Stimulated activated memory B cell treated with anti-CD40 and anti-IgM and Interleukin-4, amounts not matched to agents 10 μg/mL and 1 μg/mL and 100 μg/mL, for 72 hours (primary cell): ENCODE results near the gene FARP2.
"Not testable (repeated sequence)": the region's sequence is repeated elsewhere in the genome, so short reads cannot be mapped to it uniquely, and the experiment has no call there.

Experiments
- ATAC-seq: fragments of 150-1000 bp; cut with Tn5 transposase; 2 replicates; pipeline ENCODE4 v1.10.0; 2021
- H3K27ac Mint-ChIP-seq: one replicate; pipeline ENCODE4 v1.8.0; 2022; ENCODE audit warnings: mild to moderate bottlenecking, mixed read lengths
- H3K27me3 Mint-ChIP-seq: one replicate; pipeline ENCODE4 v1.8.0; 2022; ENCODE audit warnings: mixed read lengths
- H3K36me3 Mint-ChIP-seq: one replicate; pipeline ENCODE4 v1.8.0; 2022; ENCODE audit warnings: mixed read lengths
- H3K4me1 Mint-ChIP-seq: one replicate; pipeline ENCODE4 v1.8.0; 2022; ENCODE audit warnings: mixed read lengths
- H3K4me3 Mint-ChIP-seq: one replicate; pipeline ENCODE4 v1.8.0; 2022; ENCODE audit warnings: mild to moderate bottlenecking, moderate library complexity, mixed read lengths
- H3K9me3 Mint-ChIP-seq: one replicate; pipeline ENCODE4 v1.8.0; 2022; ENCODE audit warnings: mixed read lengths

FARP2 gene

DNA sequence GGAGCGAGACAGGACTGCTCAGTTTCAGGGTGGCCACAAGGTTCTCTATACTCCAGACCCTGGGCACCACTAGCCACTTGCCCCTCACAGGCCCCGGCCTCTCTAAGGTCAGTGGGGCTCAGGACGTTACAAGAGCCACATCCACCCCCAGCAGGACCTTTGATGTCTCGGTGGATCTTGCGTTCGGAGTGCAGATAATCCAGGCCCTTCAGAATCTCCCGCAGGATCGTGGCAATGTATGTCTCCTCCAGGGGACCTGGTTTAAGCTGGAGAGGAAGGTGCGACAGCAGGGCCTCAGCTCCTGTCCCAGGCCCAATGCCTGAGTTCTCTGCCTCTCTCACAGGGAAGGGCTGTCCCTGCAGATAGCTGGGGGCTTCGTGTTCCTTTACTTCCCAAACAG is 143.9 kb downstream of the FARP2 start:
- Mint-ChIP-seq H3K27me3 (no peaks in the 10 kb centered on the region), H3K4me3 (no peak overlapping the region), H3K27ac (no peak overlapping the region), H3K4me1 (peaks cover 6% of the 10 kb centered on the region), H3K36me3 (peaks cover 49% of the 10 kb centered on the region), H3K9me3 (no peaks in the 10 kb centered on the region)
- no peak for ATAC-seq

GRCh38 chr2:241500431-241500975 is 144.4 kb downstream of the FARP2 start:
- H3K4me3 Mint-ChIP-seq: no peak overlapping the region
- H3K27ac Mint-ChIP-seq: no peak overlapping the region
- H3K27me3 Mint-ChIP-seq: no peaks in the 10 kb centered on the region
- no peak for ATAC-seq
- H3K9me3 Mint-ChIP-seq: no peaks in the 10 kb centered on the region
- H3K36me3 Mint-ChIP-seq: peaks cover 45% of the 10 kb centered on the region
- H3K4me1 Mint-ChIP-seq: peaks cover 11% of the 10 kb centered on the region

DNA sequence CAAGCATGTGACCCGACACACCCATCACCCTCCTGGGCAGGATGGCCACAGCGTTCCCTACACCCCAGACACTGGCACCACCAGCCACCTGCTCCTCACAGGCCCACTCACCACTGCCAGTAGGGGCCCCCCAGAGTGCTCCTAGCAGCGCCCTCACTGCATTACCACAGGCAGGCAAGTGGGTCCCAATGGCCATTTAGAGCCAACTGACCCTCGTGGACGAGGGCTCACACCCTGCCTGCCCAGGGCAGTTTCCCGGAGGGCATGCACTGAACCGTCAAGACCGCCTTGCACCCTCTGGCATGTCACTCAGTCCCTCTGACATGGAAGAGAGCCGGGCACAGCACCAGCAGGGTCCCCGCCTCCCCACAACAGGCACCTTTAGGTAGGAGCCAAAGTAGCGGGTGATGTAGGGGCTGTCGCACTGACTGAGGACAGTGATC is 145.0 kb downstream of the FARP2 start:
- no peaks in the 10 kb centered on the region for H3K9me3 Mint-ChIP-seq
- H3K27ac Mint-ChIP-seq: no peak overlapping the region
- no peak overlapping the region for H3K4me3 Mint-ChIP-seq
- peaks cover 45% of the 10 kb centered on the region for H3K36me3 Mint-ChIP-seq
- H3K4me1 Mint-ChIP-seq: peaks cover 14% of the 10 kb centered on the region
- no peaks in the 10 kb centered on the region for H3K27me3 Mint-ChIP-seq
- no peak for ATAC-seq

GRCh38 chr2:241501551-241501950 is 145.5 kb downstream of the FARP2 start:
- no peak for ATAC-seq
- Mint-ChIP-seq H3K9me3 (no peaks in the 10 kb centered on the region), H3K4me3 (no peak overlapping the region), H3K4me1 (peaks cover 18% of the 10 kb centered on the region), H3K27ac (no peak overlapping the region), H3K27me3 (no peaks in the 10 kb centered on the region), H3K36me3 (peaks cover 40% of the 10 kb centered on the region)

DNA sequence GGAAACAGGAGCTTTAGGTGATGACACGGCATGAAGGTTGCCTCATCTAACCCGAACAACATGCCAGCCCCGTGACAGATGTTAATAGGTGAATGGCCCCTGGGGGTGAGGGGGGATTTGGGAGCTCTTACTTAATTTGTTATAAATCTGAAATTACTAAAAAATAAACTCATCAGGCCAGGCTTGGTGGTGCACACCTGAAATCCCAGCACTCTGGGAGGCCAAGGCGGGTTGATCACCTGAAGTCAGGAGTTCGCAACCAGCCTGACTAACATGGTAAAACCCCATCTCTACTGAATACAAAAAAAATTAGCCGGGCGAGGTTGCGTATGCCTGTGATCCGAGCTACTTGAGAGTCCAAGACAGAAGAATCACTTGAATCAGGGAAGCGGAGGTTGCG is 146.2 kb downstream of the FARP2 start:
- no peaks in the 10 kb centered on the region for H3K27me3 Mint-ChIP-seq
- H3K27ac Mint-ChIP-seq: no peak overlapping the region
- H3K4me1 Mint-ChIP-seq: peaks cover 26% of the 10 kb centered on the region
- H3K9me3 Mint-ChIP-seq: no peaks in the 10 kb centered on the region
- H3K36me3 Mint-ChIP-seq: peaks cover 36% of the 10 kb centered on the region
- H3K4me3 Mint-ChIP-seq: no peak overlapping the region
- no peak for ATAC-seq

- Mint-ChIP-seq H3K27ac (no peak overlapping the region), H3K9me3 (no peaks in the 10 kb centered on the region), H3K27me3 (no peaks in the 10 kb centered on the region), H3K4me1 (peaks cover 32% of the 10 kb centered on the region), H3K4me3 (no peak overlapping the region), H3K36me3 (peaks cover 25% of the 10 kb centered on the region)
- ATAC-seq: no peak
Measured at GRCh38 chr2:241503776-241504392, 147.8 kb downstream of the FARP2 start.

DNA sequence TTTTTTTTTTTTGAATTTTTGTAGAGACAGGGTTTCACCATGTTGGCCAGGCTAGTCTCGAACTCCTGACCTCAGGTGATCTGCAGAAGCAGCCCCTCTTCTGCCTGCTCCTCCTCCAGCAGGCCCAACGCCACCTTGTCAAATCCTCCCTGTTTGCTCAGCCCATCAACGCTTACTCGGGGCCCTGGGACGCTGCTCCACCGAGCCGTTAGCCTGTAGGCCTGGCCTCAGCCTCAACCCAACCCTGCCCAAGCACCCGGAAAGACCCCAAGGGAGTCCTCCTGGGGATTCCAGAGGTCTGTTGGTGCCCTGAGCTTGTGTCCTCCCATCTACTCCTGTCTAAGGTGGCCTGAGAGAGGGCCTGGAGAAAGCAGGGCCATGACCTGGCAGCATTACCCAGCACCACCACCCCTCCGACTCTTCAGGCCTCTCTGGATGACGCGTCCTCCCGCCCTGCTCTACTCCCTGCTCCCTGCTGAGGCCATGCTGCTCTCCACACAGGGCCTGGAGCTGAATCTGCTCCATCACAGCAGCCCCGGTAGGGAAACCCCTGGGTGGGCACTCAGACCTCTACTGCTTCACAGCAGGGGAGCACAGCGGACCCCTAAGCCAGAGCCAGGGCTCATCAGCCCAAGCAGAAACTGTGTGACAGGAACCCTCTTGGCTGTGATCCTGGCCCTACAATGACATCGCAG is 149.1 kb downstream of the FARP2 start:
- H3K27me3 Mint-ChIP-seq: no peaks in the 10 kb centered on the region
- H3K36me3 Mint-ChIP-seq: peaks cover 15% of the 10 kb centered on the region
- peaks cover 41% of the 10 kb centered on the region for H3K4me1 Mint-ChIP-seq
- no peak overlapping the region for H3K4me3 Mint-ChIP-seq
- no peak for ATAC-seq
- H3K27ac Mint-ChIP-seq: peak overlapping the region; percentile 3
- H3K9me3 Mint-ChIP-seq: no peaks in the 10 kb centered on the region

DNA sequence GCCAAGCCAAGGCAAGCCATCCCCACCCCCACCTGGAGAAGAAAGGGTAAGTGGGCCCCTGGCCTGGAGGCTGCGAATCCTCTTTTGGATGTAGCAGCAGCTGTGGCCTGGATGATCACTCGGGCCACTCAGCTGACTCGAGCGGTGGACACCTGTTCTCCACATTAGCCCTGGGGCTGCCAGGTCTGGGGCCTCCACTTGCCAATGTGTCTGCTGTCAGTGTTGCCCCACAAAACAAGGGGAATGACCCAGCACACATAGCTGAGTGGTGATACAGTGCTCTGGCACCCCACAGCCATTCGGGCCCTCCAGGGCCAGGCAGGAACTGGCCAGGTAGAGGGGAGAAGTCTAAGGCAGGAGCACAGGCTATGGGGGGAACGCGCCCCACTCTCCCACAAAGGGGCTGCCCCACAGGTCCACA is 149.7 kb downstream of the FARP2 start:
- H3K4me1 Mint-ChIP-seq: peaks cover 41% of the 10 kb centered on the region
- H3K4me3 Mint-ChIP-seq: no peak overlapping the region
- no peak for ATAC-seq
- H3K27ac Mint-ChIP-seq: peak overlapping the region; percentile 3
- peaks cover 10% of the 10 kb centered on the region for H3K36me3 Mint-ChIP-seq
- H3K27me3 Mint-ChIP-seq: no peaks in the 10 kb centered on the region
- no peaks in the 10 kb centered on the region for H3K9me3 Mint-ChIP-seq

- not testable (repeated sequence) for H3K9me3 Mint-ChIP-seq, ATAC-seq, H3K27ac Mint-ChIP-seq, H3K4me3 Mint-ChIP-seq, H3K27me3 Mint-ChIP-seq, H3K36me3 Mint-ChIP-seq
- peaks cover 45% of the 10 kb centered on the region for H3K4me1 Mint-ChIP-seq
Measured at GRCh38 chr2:241506317-241506716, 150.2 kb downstream of the FARP2 start.

GRCh38 chr2:241506793-241507429 is 150.8 kb downstream of the FARP2 start:
- no peak overlapping the region for H3K27ac Mint-ChIP-seq
- peaks cover 47% of the 10 kb centered on the region for H3K4me1 Mint-ChIP-seq
- peak overlapping the region; percentile 87 for H3K4me3 Mint-ChIP-seq
- no peaks in the 10 kb centered on the region for H3K27me3 Mint-ChIP-seq
- no peaks in the 10 kb centered on the region for H3K9me3 Mint-ChIP-seq
- H3K36me3 Mint-ChIP-seq: no peaks in the 10 kb centered on the region
- no peak for ATAC-seq

DNA sequence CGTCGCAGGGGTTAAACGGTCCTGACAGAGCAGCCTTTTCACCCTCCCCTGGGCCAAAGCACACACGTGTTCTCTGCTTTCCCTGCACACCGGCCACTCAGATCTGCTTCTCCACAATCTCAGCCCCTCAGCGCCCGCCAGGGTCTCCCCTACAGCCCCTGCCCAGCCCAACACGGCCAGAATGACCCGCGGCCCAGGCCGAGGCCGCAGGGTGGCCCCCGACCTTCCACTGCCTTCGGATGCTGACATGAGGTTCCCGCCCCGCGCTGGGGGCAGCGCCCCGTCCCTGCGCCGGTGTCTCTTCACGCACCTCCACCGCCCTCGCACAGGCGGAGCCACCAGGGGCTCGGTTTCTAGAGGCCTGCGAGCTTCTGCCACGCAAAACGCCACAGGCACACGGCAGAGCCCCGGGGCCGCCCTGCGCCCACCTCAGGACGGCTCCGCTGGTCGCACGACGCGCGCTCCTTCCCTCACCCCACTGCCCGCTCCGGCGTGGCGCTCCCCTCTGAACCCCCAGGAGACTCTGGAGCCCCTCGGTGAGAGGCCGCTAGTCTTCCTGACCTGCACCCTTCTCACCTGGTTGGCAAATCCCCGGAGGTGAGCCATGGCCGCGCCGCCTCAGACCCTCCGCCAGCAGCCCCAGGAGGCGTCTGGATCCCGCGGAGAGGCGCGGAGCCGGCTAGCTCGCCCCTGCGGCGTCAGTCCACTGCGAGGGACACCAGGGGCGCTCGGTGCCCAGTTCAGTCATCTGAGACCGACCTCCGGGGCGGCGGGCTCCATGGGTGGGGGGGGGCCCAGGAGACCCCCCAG is 151.6 kb downstream of the FARP2 start:
- ATAC-seq: peak; percentile 0
- Mint-ChIP-seq H3K4me1 (peaks cover 47% of the 10 kb centered on the region), H3K4me3 (peak overlapping the region; percentile 87), H3K9me3 (no peaks in the 10 kb centered on the region), H3K27me3 (no peaks in the 10 kb centered on the region), H3K36me3 (no peaks in the 10 kb centered on the region), H3K27ac (peak overlapping the region; percentile 72)

DNA sequence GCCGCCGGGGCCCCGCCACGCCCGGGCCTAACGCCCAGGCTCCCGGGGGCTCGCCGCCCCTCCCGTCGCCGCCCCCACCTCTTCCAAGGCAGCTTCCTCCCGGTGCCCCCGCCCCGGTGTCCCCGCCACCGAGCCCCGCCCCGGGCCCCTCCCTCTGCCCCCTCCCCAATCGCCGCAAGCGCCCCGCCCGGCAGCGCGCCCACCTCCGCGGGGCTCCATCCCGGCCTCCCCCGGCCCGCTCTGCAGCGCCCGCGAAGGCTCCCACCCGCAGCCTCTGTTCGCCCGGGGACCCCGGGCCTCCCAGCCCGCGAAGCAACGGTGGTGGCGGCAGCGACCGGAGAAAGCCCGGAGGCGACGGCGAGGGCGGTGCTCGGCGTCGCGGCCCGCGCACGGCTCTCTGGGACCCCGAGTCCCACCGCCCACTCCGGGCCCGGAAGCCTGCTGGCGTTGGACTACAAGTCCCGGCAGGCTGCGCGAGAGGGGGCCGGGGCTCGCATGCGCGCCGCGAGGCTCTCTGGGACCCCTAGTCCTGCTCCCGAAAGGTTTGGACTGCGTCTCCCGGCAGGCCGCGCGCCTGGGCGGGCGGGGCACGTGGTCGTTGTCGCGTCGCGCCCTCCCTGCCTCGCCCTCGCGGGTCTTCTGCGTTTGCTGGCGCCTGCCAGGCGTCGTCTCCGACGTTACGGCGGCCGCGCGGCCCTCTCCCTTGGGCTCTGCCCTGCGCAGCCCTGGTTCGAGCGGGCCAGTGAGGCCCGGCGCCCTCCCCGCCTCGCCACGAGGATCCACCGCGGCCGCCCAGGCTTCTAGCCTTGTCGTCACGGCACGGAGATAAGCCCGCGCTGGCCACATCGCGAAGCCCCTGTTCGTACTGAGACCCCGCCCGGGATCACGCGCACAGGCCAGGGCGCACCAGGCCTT is 152.4 kb downstream of the FARP2 start, which contains the start of gene STK25:
TSS of gene STK25 (minus strand) at position 345 of the 915 bp plus-strand sequence. CDS start 549 bp downstream, outside the sequence.
- Mint-ChIP-seq H3K36me3 (no peaks in the 10 kb centered on the region), H3K4me1 (peaks cover 47% of the 10 kb centered on the region)

GRCh38 chr2:241509155-241509784 is 153.2 kb downstream of the FARP2 start:
- no peak for ATAC-seq
- no peaks in the 10 kb centered on the region for H3K27me3 Mint-ChIP-seq
- peaks cover 47% of the 10 kb centered on the region for H3K4me1 Mint-ChIP-seq
- H3K36me3 Mint-ChIP-seq: no peaks in the 10 kb centered on the region
- peak overlapping the region; percentile 72 for H3K27ac Mint-ChIP-seq
- no peaks in the 10 kb centered on the region for H3K9me3 Mint-ChIP-seq
- peak overlapping the region; percentile 87 for H3K4me3 Mint-ChIP-seq

More for the DNA sequence above, 152.4 kb downstream of the FARP2 start, which contains the start of gene STK25:
- Mint-ChIP-seq H3K4me3 (peak within 1 kb of the TSS; percentile 87), H3K27me3 (no peaks in the 10 kb centered on the region), H3K9me3 (no peaks in the 10 kb centered on the region), H3K27ac (peak within 1 kb of the TSS; percentile 72)
- peak; percentile 97 for ATAC-seq
